ENCODE measurements around the gene TLR9.

Gene TLR9

GRCh38 chr3:52218454-52218853 is 7.0 kb downstream of the TLR9 start:
- H3K4me3 ChIP-seq (ENCODE audit: low read depth, low read length), result no peak overlapping the region
- TF ChIP-seq MYC (IDR thresholded peaks at IDR 0.05; ENCODE audit: low read depth, low read length) (no peak), POLR2A (IDR thresholded peaks at IDR 0.05; ENCODE audit: extremely low read depth, insufficient read length) (no peak), CTCF (IDR thresholded peaks at IDR 0.05; ENCODE audit: low read depth, low read length) (no peak), MAX (IDR thresholded peaks at IDR 0.05; ENCODE audit: low read depth, low read length) (no peak)
- DNase-seq (ENCODE audit: low read depth), result peak; percentile 47

- DNase-seq (ENCODE audit: low read depth), result no peak
- no peak for TF ChIP-seq CTCF (IDR thresholded peaks at IDR 0.05; ENCODE audit: low read depth, low read length)
- TF ChIP-seq MAX (IDR thresholded peaks at IDR 0.05; ENCODE audit: low read depth, low read length), result 0 out of 2 replicates have a peak, but pooled peaks have one; percentile 19
- no peak overlapping the region for H3K4me3 ChIP-seq (ENCODE audit: low read depth, low read length)
Measured at GRCh38 chr3:52218026-52218425, 7.4 kb downstream of the TLR9 start.

- no peak overlapping the region for H3K4me3 ChIP-seq (ENCODE audit: low read depth, low read length)
- no peak for TF ChIP-seq MYC (IDR thresholded peaks at IDR 0.05; ENCODE audit: low read depth, low read length)
- no peak for TF ChIP-seq CTCF (IDR thresholded peaks at IDR 0.05; ENCODE audit: low read depth, low read length)
- no peak for TF ChIP-seq MAX (IDR thresholded peaks at IDR 0.05; ENCODE audit: low read depth, low read length)
- TF ChIP-seq POLR2A (IDR thresholded peaks at IDR 0.05; ENCODE audit: extremely low read depth, insufficient read length), result no peak
- DNase-seq (ENCODE audit: low read depth), result no peak
Measured at GRCh38 chr3:52217409-52217805, 8.0 kb downstream of the TLR9 start.

- TF ChIP-seq POLR2A (IDR thresholded peaks at IDR 0.05; ENCODE audit: extremely low read depth, insufficient read length) (no peak), MAX (IDR thresholded peaks at IDR 0.05; ENCODE audit: low read depth, low read length) (no peak), MYC (IDR thresholded peaks at IDR 0.05; ENCODE audit: low read depth, low read length) (no peak), CTCF (IDR thresholded peaks at IDR 0.05; ENCODE audit: low read depth, low read length) (no peak)
- DNase-seq (ENCODE audit: low read depth), result peak; percentile 31
- H3K4me3 ChIP-seq (ENCODE audit: low read depth, low read length), result no peak overlapping the region
Measured at GRCh38 chr3:52216585-52217408, 8.6 kb downstream of the TLR9 start.

GRCh38 chr3:52215351-52215750 is 10.1 kb downstream of the TLR9 start:
- DNase-seq (ENCODE audit: low read depth), result no peak
- TF ChIP-seq MAX (IDR thresholded peaks at IDR 0.05; ENCODE audit: low read depth, low read length) (no peak), POLR2A (IDR thresholded peaks at IDR 0.05; ENCODE audit: extremely low read depth, insufficient read length) (no peak), MYC (IDR thresholded peaks at IDR 0.05; ENCODE audit: low read depth, low read length) (no peak), CTCF (IDR thresholded peaks at IDR 0.05; ENCODE audit: low read depth, low read length) (no peak)
- H3K4me3 ChIP-seq (ENCODE audit: low read depth, low read length), result no peak overlapping the region
